Measurements from ENCODE around the gene PPP4R1. TPM values are rescaled to one million over a fixed set of nuclear protein-coding genes. Genes with fewer than 3 reads are reported as not detected.

Gene PPP4R1
- total and polyA plus RNA-seq, 7 donors = 10.3 to 36.1 (median 27.8) TPM

GRCh38 chr18:9615280-9615797 is 980 bp upstream of the PPP4R1 start:
- H3K9me3 ChIP-seq = no peaks in the 10 kb centered on the region
- peaks cover 0 to 7% of the 10 kb centered on the region in 2 donors for H3K36me3 ChIP-seq (ENCODE audit: insufficient read depth in 1 of 2, low read depth in 1 of 2)
- H3K27me3 ChIP-seq (ENCODE audit: insufficient read depth in 3 of 3, low read length in 2 of 3) = no peaks in the 10 kb centered on the region
- peak overlapping the region; percentile 88 for H3K4me3 ChIP-seq
- DNase-seq (no peak), ATAC-seq (no peak)
- intact Hi-C loops (cut with DNase I) = loop anchor here (5.0 to 10.0 kb wide), 3 partner anchors 67 to 339 kb away; no protein-coding TSS in a partner anchor
- WGBS, 3 donors = 40 to 53% (median 45%) methylated on average over 13 of the region's 13 CpGs
- H3K4me1 ChIP-seq = peaks cover 21% of the 10 kb centered on the region
- TF ChIP-seq CTCF (IDR thresholded peaks at IDR 0.05) = no peak
- peak overlapping the region; percentile 91 for H3K27ac ChIP-seq

GRCh38 chr18:9613550-9614400 is 584 bp downstream of the PPP4R1 start:
- peaks cover 28% of the 10 kb centered on the region for H3K4me1 ChIP-seq
- no peaks in the 10 kb centered on the region for H3K9me3 ChIP-seq
- H3K36me3 ChIP-seq (ENCODE audit: insufficient read depth in 1 of 2, low read depth in 1 of 2) = peaks cover 0 to 7% of the 10 kb centered on the region in 2 donors
- H3K4me3 ChIP-seq = peak overlapping the region; percentile 88
- TF ChIP-seq CTCF (IDR thresholded peaks at IDR 0.05) = no peak
- peak; percentile 44 to 61 (median 56) for ATAC-seq
- H3K27me3 ChIP-seq (ENCODE audit: insufficient read depth in 3 of 3, low read length in 2 of 3) = no peaks in the 10 kb centered on the region
- peak overlapping the region; percentile 86 for H3K27ac ChIP-seq
- intact Hi-C loops (cut with DNase I) = loop anchor here (5.0 to 10.0 kb wide), 3 partner anchors 151 to 341 kb away; no protein-coding TSS in a partner anchor
- WGBS, 3 donors = 1 to 2% (median 1%) methylated on average over 36 to 78 of the region's 78 CpGs
- peak; percentile 59 to 76 for DNase-seq

GRCh38 chr18:9612977-9613376 is 1.4 kb downstream of the PPP4R1 start:
- H3K27me3 ChIP-seq (ENCODE audit: insufficient read depth in 3 of 3, low read length in 2 of 3) = no peaks in the 10 kb centered on the region
- no peak for TF ChIP-seq CTCF (IDR thresholded peaks at IDR 0.05)
- H3K36me3 ChIP-seq (ENCODE audit: insufficient read depth in 1 of 2, low read depth in 1 of 2) = peaks cover 0 to 7% of the 10 kb centered on the region in 2 donors
- peaks cover 31% of the 10 kb centered on the region for H3K4me1 ChIP-seq
- ATAC-seq (no peak), DNase-seq (no peak)
- WGBS, 3 donors = 51 to 62% (median 53%) methylated on average over 3 of the region's 3 CpGs
- intact Hi-C loops (cut with DNase I) = loop anchor here (1.0 to 10.0 kb wide), 4 partner anchors 152 to 360 kb away; no protein-coding TSS in a partner anchor
- H3K9me3 ChIP-seq = no peaks in the 10 kb centered on the region
- H3K4me3 ChIP-seq = peak overlapping the region; percentile 88
- peak overlapping the region; percentile 86 for H3K27ac ChIP-seq

GRCh38 chr18:9612215-9612830 is 2.0 kb downstream of the PPP4R1 start:
- DNase-seq = no peak
- WGBS, 3 donors = 40 to 69% (median 48%) methylated on average over 3 of the region's 3 CpGs
- peak; percentile 44 to 68 (median 57) for ATAC-seq
- Histone ChIP-seq H3K9me3 (no peaks in the 10 kb centered on the region), H3K4me3 (peak overlapping the region; percentile 88), H3K27ac (no peak overlapping the region), H3K27me3 (ENCODE audit: insufficient read depth in 3 of 3, low read length in 2 of 3) (no peaks in the 10 kb centered on the region), H3K4me1 (peaks cover 31% of the 10 kb centered on the region), H3K36me3 (ENCODE audit: insufficient read depth in 1 of 2, low read depth in 1 of 2) (peaks cover 0 to 7% of the 10 kb centered on the region in 2 donors)
- intact Hi-C loops (cut with DNase I) = loop anchor here (1.0 to 10.0 kb wide), 4 partner anchors 152 to 361 kb away; no protein-coding TSS in a partner anchor
- TF ChIP-seq CTCF (IDR thresholded peaks at IDR 0.05) = peak; percentile 64

Measured in psoas muscle (tissue), 8 donors.